IMR-90 (cell line): ENCODE data around the gene KCNK3. TPM values are rescaled to one million over a fixed set of nuclear protein-coding genes. Genes with fewer than 3 reads are reported as not detected.

Experiments
- ATAC-seq: fragments of 200-7000 bp; cut with Tn5 transposase; 2 replicates; pipeline ENCODE4 v1.9.1; 2020; ENCODE audit warnings: low read depth, mild to moderate bottlenecking, moderate library complexity
- BruUV-seq: library from RNA; stranded (reverse); fragments of 400-500 nt; replicated peaks from 2 replicates; lab custom pipeline; 2021; lab: Mats Ljungman, UMichigan
- CTCF ChIA-PET: fragments of 300-600 bp; formaldehyde crosslinking; extraction: SDS; loops from one replicate; lab custom pipeline; 2021; ENCODE audit warnings: antibody characterized with exemption; lab: Yijun Ruan, JAX
- POLR2A ChIA-PET: fragments of 300-600 bp; sonication (Branson Sonifier 250); formaldehyde crosslinking; loops from one replicate; lab custom pipeline; 2022; ENCODE audit warnings: antibody characterized with exemption; ENCODE audit not compliant: unreplicated experiment; lab: Charles Lee
- DNase-seq: peaks from one replicate; pipeline ENCODE4 v3.0.0; 2013
- H2AFZ ChIP-seq: replicated peaks from 2 replicates; pipeline ENCODE3; 2013; ENCODE audit warnings: low read length, mild to moderate bottlenecking; ENCODE audit not compliant: poor library complexity
- H2AK5ac ChIP-seq: 2 replicates; pipeline ENCODE4 v1.6.1; 2013; ENCODE audit warnings: low read depth, low read length, inconsistent platforms
- H2AK9ac ChIP-seq: replicated peaks from 2 replicates; pipeline ENCODE3; 2013; ENCODE audit warnings: mild to moderate bottlenecking, low read depth, low read length, moderate library complexity; ENCODE audit not compliant: poor library complexity
- H2BK120ac ChIP-seq: 2 replicates; pipeline ENCODE4 v1.6.1; 2013; ENCODE audit warnings: low read depth, low read length, inconsistent platforms
- H2BK15ac ChIP-seq: 3 replicates; pipeline ENCODE4 v1.6.1; 2013; ENCODE audit warnings: low read depth, low read length, inconsistent platforms
- H2BK20ac ChIP-seq: 2 replicates; pipeline ENCODE4 v1.6.1; 2013; ENCODE audit warnings: low read depth, mild to moderate bottlenecking, inconsistent platforms, low read length, moderate library complexity
- H2BK5ac ChIP-seq: 2 replicates; pipeline ENCODE4 v1.6.1; 2013; ENCODE audit warnings: mild to moderate bottlenecking, low read depth, low read length, inconsistent platforms; ENCODE audit not compliant: poor library complexity, severe bottlenecking
- H3K14ac ChIP-seq: replicated peaks from 2 replicates; pipeline ENCODE4 v1.6.1; 2013; ENCODE audit warnings: low read depth, low read length, inconsistent platforms
- H3K18ac ChIP-seq: 2 replicates; pipeline ENCODE4 v1.6.1; 2013; ENCODE audit warnings: low read depth, low read length, control low read depth
- H3K23ac ChIP-seq: 2 replicates; pipeline ENCODE4 v1.6.1; 2013; ENCODE audit warnings: low read depth, low read length, inconsistent platforms
- H3K27ac ChIP-seq: 2 replicates; pipeline ENCODE4 v1.5.1; 2013; ENCODE audit warnings: mild to moderate bottlenecking, control low read depth, low read length; ENCODE audit not compliant: insufficient read depth
- H3K27me3 ChIP-seq: 2 replicates; pipeline ENCODE4 v1.6.1; 2013; ENCODE audit warnings: low read length; ENCODE audit not compliant: control insufficient read depth, insufficient read depth
- H3K36me3 ChIP-seq: 2 replicates; pipeline ENCODE4 v1.6.1; 2013; ENCODE audit warnings: low read length, mixed read lengths; ENCODE audit not compliant: control insufficient read depth, insufficient read depth
- H3K4ac ChIP-seq: 2 replicates; pipeline ENCODE4 v1.6.1; 2013; ENCODE audit warnings: low read depth, low read length, inconsistent platforms
- H3K4me1 ChIP-seq: 2 replicates; pipeline ENCODE4 v1.6.1; 2013; ENCODE audit warnings: low read length, mixed read lengths; ENCODE audit not compliant: control insufficient read depth, insufficient read depth
- H3K4me2 ChIP-seq: 2 replicates; pipeline ENCODE4 v1.6.1; 2013; ENCODE audit warnings: low read depth, mild to moderate bottlenecking, control low read depth, low read length, moderate library complexity
- H3K4me3 ChIP-seq: 2 replicates; pipeline ENCODE4 v1.5.1; 2013; ENCODE audit warnings: low read depth, mild to moderate bottlenecking, control low read depth, low read length, moderate library complexity; ENCODE audit not compliant: insufficient read depth
- H3K56ac ChIP-seq: 2 replicates; pipeline ENCODE4 v1.6.1; 2013; ENCODE audit warnings: low read length, inconsistent platforms; ENCODE audit not compliant: insufficient read depth; ENCODE audit errors: extremely low read depth
- H3K79me1 ChIP-seq, 2 experiments: 2 replicates each; pipeline ENCODE4 v1.6.1; 2013; ENCODE audit warnings: low read length in 2 of 2, inconsistent platforms in 1 of 2, low read depth in 1 of 2
- H3K9ac ChIP-seq: 2 replicates; pipeline ENCODE4 v1.6.1; 2013; ENCODE audit warnings: low read depth, low read length, control low read depth
- H3K9me1 ChIP-seq: 2 replicates; pipeline ENCODE4 v1.6.1; 2013; ENCODE audit warnings: low read length, inconsistent platforms; ENCODE audit not compliant: insufficient read depth
- H3K9me3 ChIP-seq: 2 replicates; pipeline ENCODE4 v1.6.1; 2013; ENCODE audit warnings: low read length; ENCODE audit not compliant: control insufficient read depth, insufficient read depth
- H4K20me1 ChIP-seq: 2 replicates; pipeline ENCODE4 v1.6.1; 2013; ENCODE audit warnings: low read length, inconsistent platforms; ENCODE audit not compliant: insufficient read depth
- H4K5ac ChIP-seq: 2 replicates; pipeline ENCODE4 v1.6.1; 2013; ENCODE audit warnings: mild to moderate bottlenecking, low read depth, low read length, control low read depth
- H4K8ac ChIP-seq, 2 experiments: 2 replicates each; pipeline ENCODE4 v1.6.1; 2013; ENCODE audit warnings: low read depth in 2 of 2, low read length in 2 of 2, control low read depth in 1 of 2, inconsistent platforms in 1 of 2
- H4K91ac ChIP-seq: 2 replicates; pipeline ENCODE4 v1.6.1; 2013; ENCODE audit warnings: low read depth, low read length, inconsistent platforms; ENCODE audit not compliant: insufficient read depth
- BHLHE40 ChIP-seq: fragments of 150-350 bp; IDR thresholded peaks from 2 replicates; pipeline ENCODE4 v1.6.1; 2016; ENCODE audit warnings: mild to moderate bottlenecking, low read depth, low read length
- ELK1 ChIP-seq: fragments of 150-350 bp; IDR thresholded peaks from 2 replicates; pipeline ENCODE4 v1.6.1; 2016; ENCODE audit warnings: low read depth, mild to moderate bottlenecking, low read length, moderate library complexity, borderline replicate concordance
- FOS ChIP-seq: fragments of 150-350 bp; IDR thresholded peaks from 2 replicates; pipeline ENCODE4 v1.6.1; 2016; ENCODE audit warnings: low read depth, low read length
- MAZ ChIP-seq: IDR thresholded peaks from 2 replicates; pipeline ENCODE4 v1.6.1; 2012; ENCODE audit warnings: low read depth, mild to moderate bottlenecking, low read length, improper control_type of control experiment, moderate library complexity, borderline replicate concordance
- MXI1 ChIP-seq: IDR thresholded peaks from 2 replicates; pipeline ENCODE4 v1.6.1; 2012; ENCODE audit warnings: low read depth, mild to moderate bottlenecking, low read length, moderate library complexity, borderline replicate concordance
- NFE2L2 ChIP-seq: fragments of 150-350 bp; IDR thresholded peaks from 2 replicates; pipeline ENCODE4 v1.6.1; 2016; ENCODE audit warnings: low read depth, mild to moderate bottlenecking, low read length
- RFX5 ChIP-seq: IDR thresholded peaks from 2 replicates; pipeline ENCODE4 v1.8.0; 2012; ENCODE audit warnings: low read depth, mild to moderate bottlenecking, low read length, moderate library complexity
- SMC3 ChIP-seq: fragments of 150-350 bp; IDR thresholded peaks from 2 replicates; pipeline ENCODE4 v1.6.1; 2016; ENCODE audit warnings: low read depth, mild to moderate bottlenecking, antibody characterized with exemption, low read length, moderate library complexity
- WGBS, 2 experiments: methylation state at CpG; one replicate each; pipeline versions ENCODE4 v1.1.5 to v1.1.7; 2013; ENCODE audit warnings: missing lambda C conversion rate in 2 of 2; ENCODE audit not compliant: insufficient read length in 1 of 2; ENCODE audit errors: extremely low coverage in 2 of 2; 5-methylcytosine and 5-hydroxymethylcytosine counted together
- dilution Hi-C: fragments of 300-500 bp; cut with HindIII; formaldehyde crosslinking; loops from one replicate; pipeline ENCODE4 v1.14.3; 2018; ENCODE audit warnings: low sequenced_read_pairs; ENCODE audit not compliant: unreplicated experiment
- in situ Hi-C: fragments of 300-500 bp; cut with MboI; formaldehyde crosslinking; loops from 3 replicates; pipeline ENCODE4 v1.14.3; 2019; ENCODE audit warnings: low sequenced_read_pairs, inconsistent platforms, mixed read lengths
- intact Hi-C: fragments of 100-400 bp; cut with micrococcal nuclease; formaldehyde crosslinking; loops from 2 replicates; pipeline ENCODE4 v1.10.0; 2022
- polyA plus RNA-seq, 3 experiments: library from polyadenylated mRNA; depleted of rRNA; stranded (reverse); fragments of >200 nt; gene quantifications; 2 replicates each; pipeline ENCODE4 v1.2.3, GENCODE V29; 2012; ENCODE audit warnings: low replicate concordance in 1 of 3
- total RNA-seq: library from RNA; depleted of rRNA; stranded (reverse); fragments of >200 nt; gene quantifications from 2 replicates; pipeline ENCODE4 v1.2.3, GENCODE V29; 2012

Gene KCNK3
- total and polyA plus RNA-seq, 2 of the 4 experiments (the other 2 are of a cell fraction): under 0.01 to 0.03 TPM

DNA sequence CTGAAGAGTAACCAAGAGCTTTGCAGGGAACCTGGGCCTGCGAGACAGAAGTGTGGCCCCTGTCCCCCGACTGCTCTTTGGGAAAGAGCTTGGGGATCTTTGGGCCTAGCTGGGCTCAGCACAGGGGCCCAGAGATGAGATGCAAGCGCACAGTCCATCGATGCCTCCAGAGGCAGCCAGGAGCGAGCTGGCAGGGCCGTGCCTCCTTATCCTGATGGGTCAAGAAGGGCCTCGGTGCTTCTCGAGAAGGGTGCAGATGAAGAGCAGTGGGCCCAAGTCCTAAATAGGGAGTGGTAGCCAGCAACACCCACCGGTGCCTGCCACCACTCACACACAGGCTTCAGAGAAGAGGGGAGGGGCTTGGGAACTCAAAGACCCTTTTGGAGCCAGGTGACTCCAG, 17.6 kb downstream of the KCNK3 start:
- H4K8ac ChIP-seq: no peak overlapping the region
- ChIA-PET CTCF (no interaction called here), POLR2A (no interaction called here)
- DNase-seq (no peak), ATAC-seq (no peak)
- no peaks in the 10 kb centered on the region for H3K4me1 ChIP-seq
- H3K27ac ChIP-seq: no peak overlapping the region
- no peak overlapping the region for H3K4me3 ChIP-seq
- intact Hi-C loops (no loop called here), in situ Hi-C loops (no loop called here), dilution Hi-C loops (no loop called here)
- no peak overlapping the region for H2AK9ac ChIP-seq
- no TSS peak for BruUV-seq
- no peak overlapping the region for H3K4me2 ChIP-seq
- H4K91ac ChIP-seq: no peak overlapping the region
- H3K18ac ChIP-seq: no peak overlapping the region
- no peaks in the 10 kb centered on the region for H3K9me3 ChIP-seq
- no peak overlapping the region for H3K14ac ChIP-seq
- no peak overlapping the region for H3K4ac ChIP-seq
- no peak overlapping the region for H3K23ac ChIP-seq
- no peaks in the 10 kb centered on the region for H3K9me1 ChIP-seq
- no peak overlapping the region for H2BK15ac ChIP-seq
- no peak overlapping the region for H2BK20ac ChIP-seq
- no peaks in the 10 kb centered on the region for H4K20me1 ChIP-seq
- H2AFZ ChIP-seq: no peak overlapping the region
- H3K9ac ChIP-seq: no peak overlapping the region
- peaks cover 58% of the 10 kb centered on the region for H3K27me3 ChIP-seq
- 64% methylated on average over 2 of the region's 9 CpGs; no CpG with 5 or more reads in 1 of the 2 experiments for WGBS, 2 experiments
- H2BK120ac ChIP-seq: no peak overlapping the region
- no peak for TF ChIP-seq ELK1
- no peak for TF ChIP-seq MAZ
- no peak for TF ChIP-seq BHLHE40
- no peak for TF ChIP-seq SMC3
- TF ChIP-seq MXI1: no peak
- TF ChIP-seq RFX5: no peak
- TF ChIP-seq FOS: no peak
- TF ChIP-seq NFE2L2: no peak
- H4K5ac ChIP-seq: no peak overlapping the region
- H3K79me1 ChIP-seq: no peaks in the 10 kb centered on the region
- no peak overlapping the region for H2BK5ac ChIP-seq
- H3K36me3 ChIP-seq: no peaks in the 10 kb centered on the region
- no peak overlapping the region for H3K56ac ChIP-seq
- no peak overlapping the region for H2AK5ac ChIP-seq
